HEK293T (cell line): ENCODE data around the gene CAPN5.

Experiments
- BHLHE40 ChIP-seq: fragments of 450-650 bp; IDR thresholded peaks from 2 replicates; pipeline ENCODE4 v1.6.1; 2016; ENCODE audit warnings: mild to moderate bottlenecking, moderate library complexity, borderline replicate concordance
- FOXK2 ChIP-seq: fragments of 450-650 bp; IDR thresholded peaks from 2 replicates; pipeline ENCODE4 v1.6.1; 2016; ENCODE audit warnings: mild to moderate bottlenecking

DNA sequence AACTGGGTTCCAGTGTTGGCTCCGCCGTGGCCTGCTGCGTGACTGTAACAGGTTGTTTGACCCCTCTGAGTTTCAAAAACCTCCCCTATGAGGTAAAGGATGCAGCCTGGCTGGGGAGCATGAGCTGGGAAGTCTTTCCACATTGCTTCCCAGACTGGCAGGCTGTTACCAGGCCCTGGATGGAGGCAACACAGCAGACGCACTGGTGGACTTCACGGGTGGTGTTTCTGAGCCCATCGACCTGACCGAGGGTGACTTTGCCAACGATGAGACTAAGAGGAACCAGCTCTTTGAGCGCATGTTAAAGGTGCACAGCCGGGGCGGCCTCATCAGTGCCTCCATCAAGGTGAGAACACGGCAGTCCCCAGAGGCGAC is 47.3 kb downstream of the CAPN5 start:
- no peak for TF ChIP-seq BHLHE40
- no peak for TF ChIP-seq FOXK2
